Measurements from ENCODE around the gene CEP72. TPM values are rescaled to one million over a fixed set of nuclear protein-coding genes. Genes with fewer than 3 reads are reported as not detected.

Gene CEP72
- total RNA-seq, 2 experiments from 2014 or later = 27.0 to 28.9 TPM

- Mint-ChIP-seq H3K4me1 (ENCODE audit: low read depth) (peaks cover 12% of the 10 kb centered on the region), H3K27ac (no peak overlapping the region), H3K36me3 (ENCODE audit: low read depth) (peaks cover 7% of the 10 kb centered on the region), H3K4me3 (no peak overlapping the region), H3K27me3 (peaks cover 7% of the 10 kb centered on the region), H3K9me3 (no peaks in the 10 kb centered on the region)
- DNase-seq (peak; percentile 80), ATAC-seq (peak; percentile 87)
- peak; percentile 88 for TF ChIP-seq CTCF (IDR thresholded peaks at IDR 0.05)
- intact Hi-C loops (cut with micrococcal nuclease) = loop anchor here (5.0 kb wide), 1 partner anchor 231 kb away; no protein-coding TSS in a partner anchor
- ChIA-PET CTCF (interaction anchor here (1.3 to 1.4 kb wide), 2 partner anchors 17 to 230 kb away, joined by 4 to 5 read pairs; no protein-coding TSS in a partner anchor), POLR2A (interaction anchor here (1.0 kb wide), 1 partner anchor 215 kb away, joined by 3 read pairs; no protein-coding TSS in a partner anchor)
These were observed 59.6 kb downstream of the CEP72 start for GRCh38 chr5:671459-672328.

- no peak overlapping the region for H3K4me3 Mint-ChIP-seq
These were observed 60.4 kb downstream of the CEP72 start for GRCh38 chr5:672329-673160.

GRCh38 chr5:673161-673830 is 61.2 kb downstream of the CEP72 start:
- ATAC-seq = no peak
- intact Hi-C loops (cut with micrococcal nuclease) = loop anchor here (5.0 kb wide), 1 partner anchor 229 kb away; no protein-coding TSS in a partner anchor
- TF ChIP-seq CTCF (IDR thresholded peaks at IDR 0.05) = no peak
- Mint-ChIP-seq H3K9me3 (no peaks in the 10 kb centered on the region), H3K27ac (no peak overlapping the region), H3K4me3 (no peak overlapping the region), H3K36me3 (ENCODE audit: low read depth) (no peaks in the 10 kb centered on the region), H3K4me1 (ENCODE audit: low read depth) (peaks cover 12% of the 10 kb centered on the region), H3K27me3 (peaks cover 7% of the 10 kb centered on the region)
- DNase-seq = no peak
- POLR2A ChIA-PET = interaction anchor here (0.6 to 1.4 kb wide), 4 partner anchors 9 to 219 kb away, joined by 3 to 4 read pairs (median 3); partner anchors contain the start of genes BRD9 and TRIP13
- CTCF ChIA-PET = interaction anchor here (0.8 to 1.4 kb wide), 2 partner anchors 228 to 230 kb away, joined by 3 to 5 read pairs; no protein-coding TSS in a partner anchor

More at GRCh38 chr5:672329-673160, 60.4 kb downstream of the CEP72 start:
- H3K36me3 Mint-ChIP-seq (ENCODE audit: low read depth) = peaks cover under 1% of the 10 kb centered on the region
- POLR2A ChIA-PET = interaction anchor here (0.6 to 1.4 kb wide), 3 partner anchors 169 to 220 kb away, joined by 3 to 4 read pairs (median 3); partner anchors contain the start of genes BRD9 and TRIP13
- no peak overlapping the region for H3K27ac Mint-ChIP-seq
- intact Hi-C loops (cut with micrococcal nuclease) = loop anchor here (5.0 kb wide), 1 partner anchor 230 kb away; no protein-coding TSS in a partner anchor
- TF ChIP-seq CTCF (IDR thresholded peaks at IDR 0.05) = no peak
- peak; percentile 18 for ATAC-seq
- peaks cover 12% of the 10 kb centered on the region for H3K4me1 Mint-ChIP-seq (ENCODE audit: low read depth)
- CTCF ChIA-PET = interaction anchor here (0.7 to 1.4 kb wide), 4 partner anchors 16 to 231 kb away, joined by 3 to 5 read pairs (median 4); no protein-coding TSS in a partner anchor
- no peaks in the 10 kb centered on the region for H3K9me3 Mint-ChIP-seq
- peak; percentile 75 for DNase-seq
- peaks cover 7% of the 10 kb centered on the region for H3K27me3 Mint-ChIP-seq

GRCh38 chr5:673831-674629 is 61.9 kb downstream of the CEP72 start:
- TF ChIP-seq CTCF (IDR thresholded peaks at IDR 0.05) = no peak
- POLR2A ChIA-PET = interaction anchor here (0.9 to 1.4 kb wide), 2 partner anchors 10 to 218 kb away, joined by 3 read pairs; partner anchors contain the start of genes BRD9 and TRIP13
- H3K27ac Mint-ChIP-seq = no peak overlapping the region
- CTCF ChIA-PET = no interaction called here
- intact Hi-C loops (cut with micrococcal nuclease) = loop anchor here (5.0 kb wide), 1 partner anchor 228 kb away; no protein-coding TSS in a partner anchor
- H3K4me1 Mint-ChIP-seq (ENCODE audit: low read depth) = peaks cover 12% of the 10 kb centered on the region
- no peaks in the 10 kb centered on the region for H3K9me3 Mint-ChIP-seq
- no peak overlapping the region for H3K4me3 Mint-ChIP-seq
- H3K36me3 Mint-ChIP-seq (ENCODE audit: low read depth) = no peaks in the 10 kb centered on the region
- ATAC-seq (no peak), DNase-seq (no peak)
- peaks cover 7% of the 10 kb centered on the region for H3K27me3 Mint-ChIP-seq
